ENCODE data around the gene MYADML2.

DNA sequence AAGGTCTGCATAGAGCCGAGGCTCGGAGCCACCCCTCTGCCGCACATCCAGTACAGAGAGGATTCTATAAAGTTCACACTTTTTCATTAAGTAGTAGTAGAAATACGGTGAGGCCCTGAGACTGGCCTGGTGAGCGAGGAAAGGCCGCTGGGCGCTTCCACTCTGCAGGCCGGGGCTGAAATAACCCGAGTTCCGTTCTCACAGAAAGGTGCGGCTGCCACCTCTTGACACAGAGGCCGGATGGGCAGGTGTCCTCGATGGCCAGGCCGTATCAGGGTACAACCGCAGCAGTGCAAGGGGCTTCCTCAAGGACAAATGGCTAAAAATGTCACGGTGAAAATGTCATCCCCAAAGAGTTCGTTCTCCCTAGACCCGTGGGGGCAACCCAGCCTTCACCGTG is 35.1 kb downstream of the MYADML2 start:
- TF ChIP-seq, protein P1, sequence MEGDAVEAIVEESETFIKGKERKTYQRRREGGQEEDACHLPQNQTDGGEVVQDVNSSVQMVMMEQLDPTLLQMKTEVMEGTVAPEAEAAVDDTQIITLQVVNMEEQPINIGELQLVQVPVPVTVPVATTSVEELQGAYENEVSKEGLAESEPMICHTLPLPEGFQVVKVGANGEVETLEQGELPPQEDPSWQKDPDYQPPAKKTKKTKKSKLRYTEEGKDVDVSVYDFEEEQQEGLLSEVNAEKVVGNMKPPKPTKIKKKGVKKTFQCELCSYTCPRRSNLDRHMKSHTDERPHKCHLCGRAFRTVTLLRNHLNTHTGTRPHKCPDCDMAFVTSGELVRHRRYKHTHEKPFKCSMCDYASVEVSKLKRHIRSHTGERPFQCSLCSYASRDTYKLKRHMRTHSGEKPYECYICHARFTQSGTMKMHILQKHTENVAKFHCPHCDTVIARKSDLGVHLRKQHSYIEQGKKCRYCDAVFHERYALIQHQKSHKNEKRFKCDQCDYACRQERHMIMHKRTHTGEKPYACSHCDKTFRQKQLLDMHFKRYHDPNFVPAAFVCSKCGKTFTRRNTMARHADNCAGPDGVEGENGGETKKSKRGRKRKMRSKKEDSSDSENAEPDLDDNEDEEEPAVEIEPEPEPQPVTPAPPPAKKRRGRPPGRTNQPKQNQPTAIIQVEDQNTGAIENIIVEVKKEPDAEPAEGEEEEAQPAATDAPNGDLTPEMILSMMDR (conservative IDR thresholded peaks at IDR 0.05; ENCODE audit: low read depth in 2 of 2), result 0 out of 4 replicates have a peak, but pooled peaks of 1 of the 2 experiments have one; percentile 5
- TF ChIP-seq EZH2 (IDR thresholded peaks at IDR 0.05; ENCODE audit: low read depth, unreplicated experiment) (no peak), POLR2AphosphoS5 (IDR thresholded peaks at IDR 0.05; ENCODE audit: low read depth) (no peak), JUNB (IDR thresholded peaks at IDR 0.05; ENCODE audit: unreplicated experiment) (no peak), EZH2phosphoT487 (IDR thresholded peaks at IDR 0.05; ENCODE audit: unreplicated experiment) (no peak), ZNF114 (CRISPR knock-in tag; IDR thresholded peaks at IDR 0.05) (no peak), CREB1 (CRISPR knock-in tag; IDR thresholded peaks at IDR 0.05; ENCODE audit: low read depth) (no peak), STAT1 (IDR thresholded peaks at IDR 0.05; ENCODE audit: unreplicated experiment) (no peak)
- TF ChIP-seq, protein P2, sequence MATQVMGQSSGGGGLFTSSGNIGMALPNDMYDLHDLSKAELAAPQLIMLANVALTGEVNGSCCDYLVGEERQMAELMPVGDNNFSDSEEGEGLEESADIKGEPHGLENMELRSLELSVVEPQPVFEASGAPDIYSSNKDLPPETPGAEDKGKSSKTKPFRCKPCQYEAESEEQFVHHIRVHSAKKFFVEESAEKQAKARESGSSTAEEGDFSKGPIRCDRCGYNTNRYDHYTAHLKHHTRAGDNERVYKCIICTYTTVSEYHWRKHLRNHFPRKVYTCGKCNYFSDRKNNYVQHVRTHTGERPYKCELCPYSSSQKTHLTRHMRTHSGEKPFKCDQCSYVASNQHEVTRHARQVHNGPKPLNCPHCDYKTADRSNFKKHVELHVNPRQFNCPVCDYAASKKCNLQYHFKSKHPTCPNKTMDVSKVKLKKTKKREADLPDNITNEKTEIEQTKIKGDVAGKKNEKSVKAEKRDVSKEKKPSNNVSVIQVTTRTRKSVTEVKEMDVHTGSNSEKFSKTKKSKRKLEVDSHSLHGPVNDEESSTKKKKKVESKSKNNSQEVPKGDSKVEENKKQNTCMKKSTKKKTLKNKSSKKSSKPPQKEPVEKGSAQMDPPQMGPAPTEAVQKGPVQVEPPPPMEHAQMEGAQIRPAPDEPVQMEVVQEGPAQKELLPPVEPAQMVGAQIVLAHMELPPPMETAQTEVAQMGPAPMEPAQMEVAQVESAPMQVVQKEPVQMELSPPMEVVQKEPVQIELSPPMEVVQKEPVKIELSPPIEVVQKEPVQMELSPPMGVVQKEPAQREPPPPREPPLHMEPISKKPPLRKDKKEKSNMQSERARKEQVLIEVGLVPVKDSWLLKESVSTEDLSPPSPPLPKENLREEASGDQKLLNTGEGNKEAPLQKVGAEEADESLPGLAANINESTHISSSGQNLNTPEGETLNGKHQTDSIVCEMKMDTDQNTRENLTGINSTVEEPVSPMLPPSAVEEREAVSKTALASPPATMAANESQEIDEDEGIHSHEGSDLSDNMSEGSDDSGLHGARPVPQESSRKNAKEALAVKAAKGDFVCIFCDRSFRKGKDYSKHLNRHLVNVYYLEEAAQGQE (IDR thresholded peaks at IDR 0.05; ENCODE audit: unreplicated experiment), result no peak
- TF ChIP-seq, protein P3, sequence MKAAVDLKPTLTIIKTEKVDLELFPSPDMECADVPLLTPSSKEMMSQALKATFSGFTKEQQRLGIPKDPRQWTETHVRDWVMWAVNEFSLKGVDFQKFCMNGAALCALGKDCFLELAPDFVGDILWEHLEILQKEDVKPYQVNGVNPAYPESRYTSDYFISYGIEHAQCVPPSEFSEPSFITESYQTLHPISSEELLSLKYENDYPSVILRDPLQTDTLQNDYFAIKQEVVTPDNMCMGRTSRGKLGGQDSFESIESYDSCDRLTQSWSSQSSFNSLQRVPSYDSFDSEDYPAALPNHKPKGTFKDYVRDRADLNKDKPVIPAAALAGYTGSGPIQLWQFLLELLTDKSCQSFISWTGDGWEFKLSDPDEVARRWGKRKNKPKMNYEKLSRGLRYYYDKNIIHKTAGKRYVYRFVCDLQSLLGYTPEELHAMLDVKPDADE (IDR thresholded peaks at IDR 0.05), result no peak

Measured in GM23338 (cell line).